Measurements from ENCODE around the gene SETD5. TPM values are rescaled to one million over a fixed set of nuclear protein-coding genes. Genes with fewer than 3 reads are reported as not detected.

SETD5 gene
- total and polyA plus RNA-seq, 8 donors, result 11.2 to 431 (median 105) TPM

- TF ChIP-seq, protein P1, sequence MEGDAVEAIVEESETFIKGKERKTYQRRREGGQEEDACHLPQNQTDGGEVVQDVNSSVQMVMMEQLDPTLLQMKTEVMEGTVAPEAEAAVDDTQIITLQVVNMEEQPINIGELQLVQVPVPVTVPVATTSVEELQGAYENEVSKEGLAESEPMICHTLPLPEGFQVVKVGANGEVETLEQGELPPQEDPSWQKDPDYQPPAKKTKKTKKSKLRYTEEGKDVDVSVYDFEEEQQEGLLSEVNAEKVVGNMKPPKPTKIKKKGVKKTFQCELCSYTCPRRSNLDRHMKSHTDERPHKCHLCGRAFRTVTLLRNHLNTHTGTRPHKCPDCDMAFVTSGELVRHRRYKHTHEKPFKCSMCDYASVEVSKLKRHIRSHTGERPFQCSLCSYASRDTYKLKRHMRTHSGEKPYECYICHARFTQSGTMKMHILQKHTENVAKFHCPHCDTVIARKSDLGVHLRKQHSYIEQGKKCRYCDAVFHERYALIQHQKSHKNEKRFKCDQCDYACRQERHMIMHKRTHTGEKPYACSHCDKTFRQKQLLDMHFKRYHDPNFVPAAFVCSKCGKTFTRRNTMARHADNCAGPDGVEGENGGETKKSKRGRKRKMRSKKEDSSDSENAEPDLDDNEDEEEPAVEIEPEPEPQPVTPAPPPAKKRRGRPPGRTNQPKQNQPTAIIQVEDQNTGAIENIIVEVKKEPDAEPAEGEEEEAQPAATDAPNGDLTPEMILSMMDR (IDR thresholded peaks at IDR 0.05), result no peak
- TF ChIP-seq POLR2AphosphoS5 (IDR thresholded peaks at IDR 0.05) (no peak), POLR2A (IDR thresholded peaks at IDR 0.05) (no peak), EP300 (IDR thresholded peaks at IDR 0.05) (no peak)
- peaks cover 68 to 98% (median 93%) of the 10 kb centered on the region in 4 donors for H3K36me3 ChIP-seq
- no peaks in the 10 kb centered on the region for H3K9me3 ChIP-seq
- 0 to 44% (median 41%) methylated on average over 1 of the region's 1 CpG for WGBS, 5 donors
- DNase-seq, result no peak
- H3K27me3 ChIP-seq, result no peaks in the 10 kb centered on the region
- intact Hi-C loops (cut with DNase I; ENCODE audit: low total_unique reads), result no loop called here
- no peak overlapping the region for H3K27ac ChIP-seq
- no peak overlapping the region for H3K4me3 ChIP-seq
- H3K4me1 ChIP-seq, result peaks cover 0 to 26% (median 4%) of the 10 kb centered on the region in 4 donors
Measured at GRCh38 chr3:9386501-9387321, 10.7 kb upstream of the SETD5 start.

DNA sequence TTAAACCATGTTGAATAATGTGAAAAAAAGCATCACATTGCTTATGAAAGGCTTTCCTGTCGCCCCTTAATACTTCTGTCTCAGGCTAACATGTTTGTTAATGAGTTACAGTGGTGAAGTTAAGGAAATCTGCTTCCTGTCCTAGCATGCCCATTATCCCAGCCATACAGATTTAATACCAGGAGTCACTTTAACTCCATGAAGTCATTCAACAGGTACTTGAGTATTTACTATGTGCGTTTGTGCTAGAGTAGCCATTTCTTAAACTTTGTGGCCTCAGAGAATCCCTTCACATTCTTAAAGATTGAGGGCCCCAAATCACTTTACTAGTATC is 10.1 kb upstream of the SETD5 start:
- no peak overlapping the region for H3K27ac ChIP-seq
- TF ChIP-seq POLR2A (IDR thresholded peaks at IDR 0.05), result no peak
- TF ChIP-seq, protein P1 (IDR thresholded peaks at IDR 0.05), result no peak
- no peak overlapping the region for H3K4me3 ChIP-seq
- H3K9me3 ChIP-seq, result no peaks in the 10 kb centered on the region
- no peaks in the 10 kb centered on the region for H3K27me3 ChIP-seq
- peaks cover 2 to 32% (median 10%) of the 10 kb centered on the region in 4 donors for H3K4me1 ChIP-seq
- DNase-seq, result no peak
- WGBS, 5 donors, result 67 to 77% (median 71%) methylated on average over 2 of the region's 2 CpGs
- intact Hi-C loops (cut with DNase I; ENCODE audit: low total_unique reads), result no loop called here
- peaks cover 68 to 96% (median 94%) of the 10 kb centered on the region in 4 donors for H3K36me3 ChIP-seq

DNA sequence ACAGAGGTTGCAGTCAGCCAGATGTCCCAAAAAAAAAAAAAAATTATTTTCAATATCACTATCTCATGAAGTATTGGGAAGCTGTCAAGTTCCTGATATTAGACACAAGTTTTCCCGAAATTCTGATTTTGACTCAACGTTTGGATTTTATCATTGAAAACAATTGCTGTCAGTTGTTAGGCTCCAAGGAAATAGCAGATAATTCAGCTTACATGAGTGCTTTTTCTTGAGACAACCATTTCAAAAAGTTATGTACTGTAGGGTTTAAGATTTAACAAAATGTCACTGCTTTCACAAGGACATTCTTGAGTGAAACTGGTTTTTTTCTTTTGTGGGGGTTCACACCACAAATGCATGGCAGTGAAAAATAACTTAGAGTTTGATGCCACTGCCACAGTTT is 9.3 kb upstream of the SETD5 start:
- peaks cover 62 to 92% (median 87%) of the 10 kb centered on the region in 4 donors for H3K36me3 ChIP-seq
- intact Hi-C loops (cut with DNase I; ENCODE audit: low total_unique reads), result no loop called here

DNA sequence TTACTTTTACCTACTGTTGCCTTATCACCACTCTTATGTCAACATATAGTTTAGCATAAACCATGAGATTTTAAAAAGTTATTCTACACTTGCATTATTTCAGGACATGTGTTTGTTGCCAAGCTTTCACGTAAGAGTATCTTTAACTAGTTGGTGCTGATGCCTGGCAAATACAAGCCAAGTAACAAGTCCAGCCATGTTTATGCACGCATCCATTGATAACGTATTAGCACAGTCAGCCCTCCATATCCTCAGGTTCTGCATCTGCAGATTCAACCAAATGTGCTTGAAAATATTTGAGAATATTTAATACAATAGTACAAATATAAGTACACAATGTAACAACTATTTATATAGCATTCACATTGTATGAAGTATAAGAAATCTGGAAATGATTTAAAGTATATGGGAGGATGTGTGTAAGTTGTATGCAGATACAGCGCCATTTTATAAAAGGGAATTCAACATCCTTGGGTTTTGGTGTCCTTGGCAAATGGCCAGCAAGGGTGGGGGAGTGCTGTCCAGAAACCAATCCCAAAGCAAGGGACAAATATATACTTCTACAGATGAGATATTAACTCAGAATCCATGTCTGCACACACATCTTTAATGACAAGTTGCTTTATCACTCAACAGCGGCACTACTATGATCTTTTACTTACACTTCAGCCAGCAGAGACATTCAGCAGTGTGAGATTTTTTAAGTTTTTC is 8.7 kb upstream of the SETD5 start:
- peaks cover 61 to 92% (median 88%) of the 10 kb centered on the region in 4 donors for H3K36me3 ChIP-seq
- no peak for DNase-seq
- peaks cover 11 to 46% (median 21%) of the 10 kb centered on the region in 4 donors for H3K4me1 ChIP-seq
- H3K27ac ChIP-seq, result no peak overlapping the region
- H3K9me3 ChIP-seq, result no peaks in the 10 kb centered on the region
- TF ChIP-seq POLR2A (IDR thresholded peaks at IDR 0.05) (no peak), EP300 (IDR thresholded peaks at IDR 0.05) (no peak), POLR2AphosphoS5 (IDR thresholded peaks at IDR 0.05) (no peak)
- TF ChIP-seq, protein P1 (IDR thresholded peaks at IDR 0.05), result no peak
- H3K4me3 ChIP-seq, result no peak overlapping the region
- H3K27me3 ChIP-seq, result no peaks in the 10 kb centered on the region
- 86 to 93% (median 90%) methylated on average over 5 of the region's 5 CpGs for WGBS, 5 donors
- intact Hi-C loops (cut with DNase I; ENCODE audit: low total_unique reads), result no loop called here

More for the DNA sequence above, 9.3 kb upstream of the SETD5 start:
- peaks cover 6 to 41% (median 18%) of the 10 kb centered on the region in 4 donors for H3K4me1 ChIP-seq
- TF ChIP-seq EP300 (IDR thresholded peaks at IDR 0.05) (no peak), POLR2AphosphoS5 (IDR thresholded peaks at IDR 0.05) (no peak), POLR2A (IDR thresholded peaks at IDR 0.05) (no peak)
- TF ChIP-seq, protein P1 (IDR thresholded peaks at IDR 0.05), result no peak
- DNase-seq, result no peak
- 74 to 83% (median 81%) methylated on average over 2 of the region's 2 CpGs for WGBS, 5 donors
- no peak overlapping the region for H3K27ac ChIP-seq
- no peaks in the 10 kb centered on the region for H3K9me3 ChIP-seq
- no peaks in the 10 kb centered on the region for H3K27me3 ChIP-seq
- H3K4me3 ChIP-seq, result no peak overlapping the region

Data from stomach (tissue), 9 donors.